Measurements from ENCODE around the gene KIF6. TPM values are rescaled to one million over a fixed set of nuclear protein-coding genes. Genes with fewer than 3 reads are reported as not detected.
"Not testable (repeated sequence)": the region's sequence is repeated elsewhere in the genome, so short reads cannot be mapped to it uniquely, and the experiment has no call there.

Gene KIF6
- total RNA-seq, 1 donor from 2014 or later = not detected

- Mint-ChIP-seq H3K4me3 (no peak overlapping the region), H3K9me3 (no peaks in the 10 kb centered on the region), H3K36me3 (ENCODE audit: low read depth) (no peaks in the 10 kb centered on the region), H3K27me3 (peaks cover 9% of the 10 kb centered on the region), H3K27ac (no peak overlapping the region), H3K4me1 (no peaks in the 10 kb centered on the region)
- ChIA-PET POLR2A (no interaction called here), CTCF (no interaction called here)
- ATAC-seq (ENCODE audit: low read depth) (no peak), DNase-seq (no peak)
- no peak for TF ChIP-seq CTCF (IDR thresholded peaks at IDR 0.05)
- intact Hi-C loops (cut with micrococcal nuclease) = no loop called here
Measured at GRCh38 chr6:39516471-39516870, 208.7 kb downstream of the KIF6 start.

- H3K36me3 Mint-ChIP-seq (ENCODE audit: low read depth) = no peaks in the 10 kb centered on the region
- H3K9me3 Mint-ChIP-seq = peaks cover 3% of the 10 kb centered on the region
- ATAC-seq (ENCODE audit: low read depth) (no peak), DNase-seq (no peak)
- H3K27me3 Mint-ChIP-seq = peaks cover 9% of the 10 kb centered on the region
- intact Hi-C loops (cut with micrococcal nuclease) = no loop called here
- H3K4me1 Mint-ChIP-seq = no peaks in the 10 kb centered on the region
- no peak overlapping the region for H3K4me3 Mint-ChIP-seq
- ChIA-PET POLR2A (no interaction called here), CTCF (no interaction called here)
- no peak overlapping the region for H3K27ac Mint-ChIP-seq
- no peak for TF ChIP-seq CTCF (IDR thresholded peaks at IDR 0.05)
Measured at GRCh38 chr6:39515471-39515870, 209.7 kb downstream of the KIF6 start.

- H3K27ac Mint-ChIP-seq = no peak overlapping the region
- no peaks in the 10 kb centered on the region for H3K36me3 Mint-ChIP-seq (ENCODE audit: low read depth)
- no peak overlapping the region for H3K4me3 Mint-ChIP-seq
- intact Hi-C loops (cut with micrococcal nuclease) = no loop called here
- DNase-seq (no peak), ATAC-seq (ENCODE audit: low read depth) (no peak)
- CTCF ChIA-PET = no interaction called here
- H3K9me3 Mint-ChIP-seq = peaks cover 3% of the 10 kb centered on the region
- no peaks in the 10 kb centered on the region for H3K4me1 Mint-ChIP-seq
- peaks cover 9% of the 10 kb centered on the region for H3K27me3 Mint-ChIP-seq
- POLR2A ChIA-PET = no interaction called here
- TF ChIP-seq CTCF (IDR thresholded peaks at IDR 0.05) = no peak
Measured at GRCh38 chr6:39515006-39515405, 210.2 kb downstream of the KIF6 start.

GRCh38 chr6:39509831-39510230 lies 215.4 kb downstream of the KIF6 start:
- H3K4me3 Mint-ChIP-seq; H3K27me3 Mint-ChIP-seq; H3K27ac Mint-ChIP-seq; intact Hi-C loops (cut with micrococcal nuclease); DNase-seq; POLR2A ChIA-PET; H3K36me3 Mint-ChIP-seq (ENCODE audit: low read depth); CTCF ChIA-PET; H3K4me1 Mint-ChIP-seq; ATAC-seq (ENCODE audit: low read depth): not testable (repeated sequence)
- peaks cover 10% of the 10 kb centered on the region for H3K9me3 Mint-ChIP-seq

GRCh38 chr6:39508515-39508914 lies 216.7 kb downstream of the KIF6 start:
- POLR2A ChIA-PET = no interaction called here
- Mint-ChIP-seq H3K27ac (no peak overlapping the region), H3K36me3 (ENCODE audit: low read depth) (no peaks in the 10 kb centered on the region), H3K27me3 (peaks cover 6% of the 10 kb centered on the region), H3K4me1 (no peaks in the 10 kb centered on the region), H3K9me3 (peaks cover 16% of the 10 kb centered on the region), H3K4me3 (no peak overlapping the region)
- CTCF ChIA-PET = no interaction called here
- DNase-seq (no peak), ATAC-seq (ENCODE audit: low read depth) (no peak)
- no peak for TF ChIP-seq CTCF (IDR thresholded peaks at IDR 0.05)
- intact Hi-C loops (cut with micrococcal nuclease) = no loop called here

DNA sequence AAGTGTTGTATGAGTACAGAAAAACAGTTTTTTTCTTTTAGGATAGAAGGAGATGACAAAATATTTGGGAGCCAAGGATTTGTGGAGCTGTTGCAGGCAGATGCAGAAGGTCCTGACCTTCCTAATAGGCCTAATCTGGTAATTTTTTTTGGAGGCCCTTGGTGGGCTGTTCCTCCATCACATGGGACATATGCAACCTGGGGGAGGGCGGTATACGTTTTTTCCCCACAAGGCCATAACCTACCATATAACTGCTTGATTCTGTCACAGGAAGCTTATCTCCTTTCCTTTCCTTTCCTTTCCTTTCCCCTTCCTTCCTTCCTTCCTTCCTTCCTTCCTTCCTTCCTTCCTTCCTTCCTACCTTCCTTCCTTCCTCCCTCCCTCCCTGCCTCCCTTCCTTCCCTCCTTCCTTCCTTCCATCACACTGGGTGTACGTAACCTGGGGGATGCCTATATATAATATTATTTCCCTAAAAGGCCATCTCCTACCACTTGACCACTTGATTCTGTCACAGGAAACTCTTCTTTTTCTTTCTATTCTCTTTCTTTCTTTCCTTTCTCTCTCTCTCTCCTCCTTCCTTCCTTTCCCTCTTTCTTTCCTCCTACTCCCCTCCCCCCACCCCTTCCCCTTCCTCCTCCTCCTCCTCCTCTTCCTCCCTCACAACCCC lies 217.7 kb downstream of the KIF6 start:
- POLR2A ChIA-PET = no interaction called here
- DNase-seq (no peak), ATAC-seq (ENCODE audit: low read depth) (no peak)
- no peaks in the 10 kb centered on the region for H3K4me1 Mint-ChIP-seq
- no peak for TF ChIP-seq CTCF (IDR thresholded peaks at IDR 0.05)
- CTCF ChIA-PET = no interaction called here
- no peak overlapping the region for H3K4me3 Mint-ChIP-seq
- peaks cover 22% of the 10 kb centered on the region for H3K9me3 Mint-ChIP-seq
- intact Hi-C loops (cut with micrococcal nuclease) = no loop called here
- no peaks in the 10 kb centered on the region for H3K36me3 Mint-ChIP-seq (ENCODE audit: low read depth)
- H3K27ac Mint-ChIP-seq = no peak overlapping the region
- peaks cover 8% of the 10 kb centered on the region for H3K27me3 Mint-ChIP-seq

DNA sequence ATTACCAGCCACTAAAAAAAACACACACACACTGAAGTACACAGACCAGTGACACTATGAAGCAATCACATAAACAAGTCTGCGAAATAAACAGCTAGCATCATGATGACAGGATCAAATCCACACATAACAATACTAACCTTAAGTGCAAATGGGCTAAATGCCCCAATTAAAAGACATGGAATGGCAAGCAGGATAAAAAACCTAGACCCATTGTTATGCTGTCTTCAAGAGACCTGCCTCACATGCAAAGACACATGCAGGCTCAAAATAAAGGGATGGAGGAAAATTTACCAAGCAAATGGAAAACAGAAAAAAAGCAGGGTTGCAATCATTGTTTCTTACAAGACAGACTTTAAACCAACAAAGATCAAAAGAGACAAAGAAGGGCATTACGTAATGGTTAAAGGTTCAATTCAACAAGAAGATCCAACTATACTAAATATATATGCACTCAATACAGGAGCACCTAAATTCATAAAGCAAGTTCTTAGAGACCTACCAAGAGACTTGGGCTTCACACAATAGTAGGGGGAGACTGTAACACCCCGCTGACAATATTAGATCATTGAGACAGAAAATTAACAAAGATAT lies 222.7 kb downstream of the KIF6 start:
- Mint-ChIP-seq H3K9me3 (peaks cover 36% of the 10 kb centered on the region), H3K27me3 (peaks cover 21% of the 10 kb centered on the region)
- ATAC-seq (ENCODE audit: low read depth); H3K4me1 Mint-ChIP-seq; POLR2A ChIA-PET; H3K4me3 Mint-ChIP-seq; DNase-seq; H3K27ac Mint-ChIP-seq; H3K36me3 Mint-ChIP-seq (ENCODE audit: low read depth); CTCF ChIA-PET; intact Hi-C loops (cut with micrococcal nuclease): not testable (repeated sequence)
